Measurements from ENCODE around the gene SMIM33. TPM values are rescaled to one million over a fixed set of nuclear protein-coding genes. Genes with fewer than 3 reads are reported as not detected.
A peak's percentile ranks its signal among the peaks of the same experiment; 100 is the strongest.

SMIM33 gene
- total RNA-seq, 4 donors from 2014 or later: 0.55 to 0.64 TPM; not detected in 2

DNA sequence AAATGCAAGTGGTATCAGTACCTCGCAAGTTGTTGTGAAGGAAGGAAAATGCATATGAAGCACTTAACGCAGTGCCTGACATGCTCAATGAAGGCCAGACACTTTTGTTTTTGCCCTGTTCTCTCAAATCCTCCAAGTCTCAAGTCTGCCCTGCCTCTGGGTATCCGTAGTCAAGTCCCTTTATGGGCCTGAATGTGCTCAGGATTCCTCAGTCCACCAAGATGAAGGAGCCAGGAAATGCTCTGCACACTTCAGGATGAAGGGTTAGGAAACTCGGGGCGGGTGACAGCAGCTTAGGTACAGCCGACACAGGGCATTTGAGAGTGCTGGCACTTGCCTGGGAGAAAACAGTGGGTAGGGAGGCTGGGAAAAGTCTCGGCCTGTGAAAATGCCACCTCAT is 9.6 kb upstream of the SMIM33 start:
- H3K4me3 ChIP-seq: no peak overlapping the region
- intact Hi-C loops (cut with DNase I; ENCODE audit: low total_unique reads) (no loop called here), in situ Hi-C loops (cut with MboI; ENCODE audit: low pct_ligation_motif_present in 1 of 4, low pct_unique_long_range_greater_than_20kb in 1 of 4, low sequenced_read_pairs in 3 of 4) (no loop called here)
- WGBS, 2 donors (ENCODE audit: low coverage in 1 of 2): 82 to 90% methylated on average over 2 to 7 of the region's 7 CpGs
- TF ChIP-seq, protein P1, sequence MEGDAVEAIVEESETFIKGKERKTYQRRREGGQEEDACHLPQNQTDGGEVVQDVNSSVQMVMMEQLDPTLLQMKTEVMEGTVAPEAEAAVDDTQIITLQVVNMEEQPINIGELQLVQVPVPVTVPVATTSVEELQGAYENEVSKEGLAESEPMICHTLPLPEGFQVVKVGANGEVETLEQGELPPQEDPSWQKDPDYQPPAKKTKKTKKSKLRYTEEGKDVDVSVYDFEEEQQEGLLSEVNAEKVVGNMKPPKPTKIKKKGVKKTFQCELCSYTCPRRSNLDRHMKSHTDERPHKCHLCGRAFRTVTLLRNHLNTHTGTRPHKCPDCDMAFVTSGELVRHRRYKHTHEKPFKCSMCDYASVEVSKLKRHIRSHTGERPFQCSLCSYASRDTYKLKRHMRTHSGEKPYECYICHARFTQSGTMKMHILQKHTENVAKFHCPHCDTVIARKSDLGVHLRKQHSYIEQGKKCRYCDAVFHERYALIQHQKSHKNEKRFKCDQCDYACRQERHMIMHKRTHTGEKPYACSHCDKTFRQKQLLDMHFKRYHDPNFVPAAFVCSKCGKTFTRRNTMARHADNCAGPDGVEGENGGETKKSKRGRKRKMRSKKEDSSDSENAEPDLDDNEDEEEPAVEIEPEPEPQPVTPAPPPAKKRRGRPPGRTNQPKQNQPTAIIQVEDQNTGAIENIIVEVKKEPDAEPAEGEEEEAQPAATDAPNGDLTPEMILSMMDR (IDR thresholded peaks at IDR 0.05): no peak
- TF ChIP-seq EP300 (IDR thresholded peaks at IDR 0.05; ENCODE audit: low read depth) (no peak), POLR2A (IDR thresholded peaks at IDR 0.05) (no peak), POLR2AphosphoS5 (IDR thresholded peaks at IDR 0.05) (no peak)
- H3K27ac ChIP-seq: peak overlapping the region in 2 of 4 donors; percentile 11 to 17
- no peaks in the 10 kb centered on the region for H3K36me3 ChIP-seq
- DNase-seq: no peak
- H3K4me1 ChIP-seq: peaks cover 0 to 19% (median 9%) of the 10 kb centered on the region in 4 donors
- H3K9me3 ChIP-seq: no peaks in the 10 kb centered on the region
- H3K27me3 ChIP-seq: no peaks in the 10 kb centered on the region

DNA sequence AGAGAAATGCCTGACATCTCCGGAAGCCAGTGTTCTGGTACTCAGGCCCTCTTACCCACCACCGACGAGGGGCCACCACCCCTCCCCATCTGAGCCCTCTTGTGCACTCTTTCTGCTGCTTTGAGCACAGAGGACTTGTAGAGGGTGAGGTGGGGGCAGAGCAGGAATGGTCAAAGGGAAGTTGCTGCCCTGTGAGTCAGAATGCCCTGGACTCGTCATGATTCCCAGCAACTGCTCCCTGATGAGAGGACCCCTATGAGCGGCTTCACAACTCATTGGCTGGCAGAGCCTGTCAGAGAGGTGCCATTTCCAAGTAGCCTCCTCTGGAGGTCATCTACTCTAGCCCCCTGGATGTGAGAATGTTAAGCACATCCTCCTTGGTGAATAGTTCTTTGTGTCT is 9.1 kb upstream of the SMIM33 start:
- no peak for TF ChIP-seq POLR2A (IDR thresholded peaks at IDR 0.05)
- TF ChIP-seq POLR2AphosphoS5 (IDR thresholded peaks at IDR 0.05): no peak
- TF ChIP-seq, protein P1 (IDR thresholded peaks at IDR 0.05): no peak
- TF ChIP-seq EP300 (IDR thresholded peaks at IDR 0.05; ENCODE audit: low read depth): no peak
- no peaks in the 10 kb centered on the region for H3K9me3 ChIP-seq
- H3K4me1 ChIP-seq: peaks cover 0 to 19% (median 9%) of the 10 kb centered on the region in 4 donors
- in situ Hi-C loops (cut with MboI; ENCODE audit: low pct_ligation_motif_present in 1 of 4, low pct_unique_long_range_greater_than_20kb in 1 of 4, low sequenced_read_pairs in 3 of 4): no loop called here
- no peak overlapping the region for H3K4me3 ChIP-seq
- H3K36me3 ChIP-seq: no peaks in the 10 kb centered on the region
- no peak for DNase-seq
- intact Hi-C loops (cut with DNase I; ENCODE audit: low total_unique reads): no loop called here
- H3K27me3 ChIP-seq: no peaks in the 10 kb centered on the region
- H3K27ac ChIP-seq: peak overlapping the region in 3 of 4 donors; percentile 11 to 49 (median 35)
- WGBS, 2 donors (ENCODE audit: low coverage in 1 of 2): 91% methylated on average over 5 of the region's 5 CpGs; no CpG with 5 or more reads in 1 of the 2 donors

DNA sequence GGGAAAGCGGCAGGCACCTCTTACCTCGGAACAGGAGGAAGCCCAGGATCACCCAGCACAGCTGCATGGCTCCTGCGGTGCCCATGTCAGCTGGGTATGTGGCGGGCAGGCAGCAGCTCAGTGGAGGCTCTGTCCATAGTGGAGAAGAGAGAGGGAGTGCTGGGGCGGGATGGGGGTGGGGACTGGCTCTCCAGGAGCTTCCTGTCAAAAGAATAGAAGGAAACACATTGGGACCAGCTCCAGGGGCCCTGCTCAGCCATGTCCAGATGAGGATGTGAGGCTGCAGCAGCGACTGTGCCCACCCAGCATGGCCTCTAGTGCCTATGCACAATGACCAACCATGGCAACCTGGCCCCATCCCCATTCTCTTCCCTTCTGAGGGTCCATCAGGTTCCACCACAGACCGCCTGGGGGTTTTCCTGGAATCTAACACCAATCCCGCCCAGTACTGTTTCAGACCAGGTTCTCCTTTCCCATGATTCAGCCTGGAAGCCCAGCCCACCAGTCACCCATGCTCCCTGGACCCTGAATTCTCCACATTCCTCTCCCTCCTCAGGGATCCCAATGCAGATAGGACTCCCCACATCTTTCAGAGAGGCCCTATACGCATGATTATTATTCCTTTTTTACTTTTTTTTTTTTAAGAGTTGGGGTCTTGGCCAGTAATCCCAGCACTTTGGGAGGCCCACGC is 8.1 kb upstream of the SMIM33 start, which contains the start of gene ECSCR:
TSS of gene ECSCR (minus strand) at position 158 of the 691 bp plus-strand sequence. CDS start at position 85, 73 bp downstream.
- no peak for DNase-seq
- Histone ChIP-seq H3K4me3 (no peak within 1 kb of the TSS), H3K27me3 (no peaks in the 10 kb centered on the region), H3K36me3 (no peaks in the 10 kb centered on the region), H3K9me3 (no peaks in the 10 kb centered on the region), H3K4me1 (peaks cover 0 to 19% (median 9%) of the 10 kb centered on the region in 4 donors), H3K27ac (peak within 1 kb of the TSS; percentile 11 to 49 (median 33))
- TF ChIP-seq, protein P1 (IDR thresholded peaks at IDR 0.05): no peak
- TF ChIP-seq POLR2A (IDR thresholded peaks at IDR 0.05): no peak
- in situ Hi-C loops (cut with MboI; ENCODE audit: low pct_ligation_motif_present in 1 of 4, low pct_unique_long_range_greater_than_20kb in 1 of 4, low sequenced_read_pairs in 3 of 4): no loop called here
- WGBS, 2 donors (ENCODE audit: low coverage in 1 of 2): 84 to 100% methylated on average over 3 to 10 of the region's 10 CpGs
- intact Hi-C loops (cut with DNase I; ENCODE audit: low total_unique reads): no loop called here

DNA sequence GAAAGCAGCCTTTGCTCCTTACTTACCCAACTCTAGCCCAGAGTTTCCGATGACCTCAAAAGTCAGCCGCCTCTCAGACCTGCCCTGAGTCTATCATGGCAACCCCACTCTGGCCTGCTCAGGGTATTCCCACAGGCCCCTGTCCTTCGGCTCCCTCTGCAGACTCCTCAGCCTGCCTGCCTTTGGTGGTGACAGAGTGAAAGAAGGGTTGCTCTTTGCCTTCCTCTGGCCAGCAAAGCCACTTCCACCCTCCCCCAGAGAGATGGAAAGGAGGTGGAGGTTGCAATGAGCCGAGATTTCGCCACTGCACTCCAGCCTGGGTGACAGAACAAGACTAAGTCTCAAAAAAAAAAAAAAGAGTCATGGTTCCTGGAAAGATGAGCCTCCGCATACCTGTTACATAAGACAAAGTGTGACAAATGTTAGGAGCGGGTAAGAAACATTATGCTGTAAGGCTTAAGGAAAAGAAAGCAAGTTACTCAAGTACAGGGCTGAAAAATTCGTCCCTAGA is 2.3 kb upstream of the SMIM33 start:
- WGBS, 2 donors (ENCODE audit: low coverage in 1 of 2): 67 to 71% methylated on average over 8 of the region's 8 CpGs
- in situ Hi-C loops (cut with MboI; ENCODE audit: low pct_ligation_motif_present in 1 of 4, low pct_unique_long_range_greater_than_20kb in 1 of 4, low sequenced_read_pairs in 3 of 4): no loop called here

More for the DNA sequence above, 2.3 kb upstream of the SMIM33 start:
- Histone ChIP-seq H3K27me3 (no peaks in the 10 kb centered on the region), H3K36me3 (no peaks in the 10 kb centered on the region), H3K9me3 (no peaks in the 10 kb centered on the region), H3K4me1 (peaks cover 0 to 28% (median 11%) of the 10 kb centered on the region in 4 donors), H3K27ac (no peak overlapping the region), H3K4me3 (no peak overlapping the region)
- intact Hi-C loops (cut with DNase I; ENCODE audit: low total_unique reads): no loop called here
- no peak for TF ChIP-seq POLR2AphosphoS5 (IDR thresholded peaks at IDR 0.05)
- TF ChIP-seq, protein P1 (IDR thresholded peaks at IDR 0.05): no peak
- TF ChIP-seq EP300 (IDR thresholded peaks at IDR 0.05; ENCODE audit: low read depth): no peak
- DNase-seq: no peak
